Adrenal gland (tissue), 5 donors: ENCODE measurements around the gene USPL1.

Experiments
- CTCF ChIP-seq, 6 experiments: fragments of 450-650 bp in 4 of 6; fragments of 200-600 bp in 2 of 6; sonication (generic) in 1 of 6; IDR thresholded peaks; 1 replicate in 5 of 6; 2 replicates in 1 of 6; pipeline versions ENCODE4 v1.5.1 to v1.8.0; 2016 to 2021; ENCODE audit warnings: antibody characterized with exemption in 6 of 6, mild to moderate bottlenecking in 2 of 6, moderate library complexity in 1 of 6
- POLR2A ChIP-seq, 2 donors: fragments of 450-650 bp; IDR thresholded peaks; one replicate each; pipeline ENCODE4 v1.6.1; 2017; ENCODE audit warnings: antibody characterized with exemption in 2 of 2, mild to moderate bottlenecking in 2 of 2, moderate library complexity in 1 of 2
- donor health status: DM: no; HTN: no; CAD: no.

DNA sequence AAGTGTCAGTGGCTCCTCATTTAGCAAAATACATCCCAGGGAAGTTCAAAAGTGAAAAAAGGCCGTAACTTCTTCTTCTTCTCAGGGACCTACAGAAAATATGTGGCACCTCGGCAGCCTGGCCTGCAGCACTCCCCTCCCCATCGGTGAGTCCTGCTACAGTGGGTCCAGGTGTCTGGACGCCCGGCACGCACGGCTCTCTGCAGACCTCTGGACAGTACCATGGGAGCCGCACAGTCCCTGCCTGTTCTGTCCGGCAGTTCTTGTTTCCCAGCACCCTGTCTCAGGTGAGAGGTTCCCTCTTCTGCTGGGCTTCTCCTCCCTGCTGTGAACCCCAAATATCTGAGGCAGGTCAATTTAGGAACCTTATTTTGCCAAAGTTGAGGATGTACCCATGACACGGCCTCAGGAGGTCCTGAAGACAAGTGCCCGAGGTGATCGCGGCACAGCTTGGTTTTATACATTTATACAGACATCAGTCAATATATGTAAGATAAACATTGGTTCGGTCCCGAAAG, 80.8 kb downstream of the USPL1 start:
- no peak for TF ChIP-seq CTCF (IDR thresholded peaks at IDR 0.05)
- TF ChIP-seq POLR2A (IDR thresholded peaks at IDR 0.05), result no peak
